Activated T-helper 1 cell treated with anti-CD3 and anti-CD28 coated beads, Interleukin-12 subunit alpha, Interleukin-12 subunit beta, Interleukin-2, Interleukin-4 antibody, amounts not matched to agents 30 ng/mL and 10 ng/mL and 1 ng/mL, durations not matched to agents 14 hours and 24 hours and 36 hours (primary cell): ENCODE results near the gene TLX2. TPM values are rescaled to one million over a fixed set of nuclear protein-coding genes. Genes with fewer than 3 reads are reported as not detected.
A peak's percentile ranks its signal among the peaks of the same experiment; 100 is the strongest.
"Not testable (repeated sequence)": the region's sequence is repeated elsewhere in the genome, so short reads cannot be mapped to it uniquely, and the experiment has no call there.

Experiments
- DNase-seq: peaks from one replicate; pipeline ENCODE4 v3.0.0; 2021; ENCODE audit warnings: low spot score
- H3K27ac Mint-ChIP-seq: one replicate; pipeline ENCODE4 v1.8.0; 2021; ENCODE audit warnings: mild to moderate bottlenecking, mixed read lengths
- H3K27me3 Mint-ChIP-seq: one replicate; pipeline ENCODE4 v1.8.0; 2022; ENCODE audit warnings: mild to moderate bottlenecking, moderate library complexity, mixed read lengths; ENCODE audit not compliant: insufficient read depth
- H3K36me3 Mint-ChIP-seq: one replicate; pipeline ENCODE4 v1.8.0; 2021; ENCODE audit warnings: low read depth, mixed read lengths
- H3K4me1 Mint-ChIP-seq: one replicate; pipeline ENCODE4 v1.8.0; 2021; ENCODE audit warnings: low read depth, mixed read lengths
- H3K4me3 Mint-ChIP-seq: one replicate; pipeline ENCODE4 v1.8.0; 2021; ENCODE audit warnings: mild to moderate bottlenecking, moderate library complexity, mixed read lengths
- H3K9me3 Mint-ChIP-seq: one replicate; pipeline ENCODE4 v1.8.0; 2021; ENCODE audit warnings: mixed read lengths
- intact Hi-C: fragments of 100-400 bp; cut with micrococcal nuclease; formaldehyde crosslinking; loops from one replicate; pipeline ENCODE4 v1.15.1; 2024
- total RNA-seq: library from RNA; stranded (reverse); gene quantifications from 2 replicates; pipeline ENCODE4 v1.2.3, GENCODE V29; 2022

The TLX2 gene
- total RNA-seq = 1.2 and 1.5 TPM in 2 replicates

DNA sequence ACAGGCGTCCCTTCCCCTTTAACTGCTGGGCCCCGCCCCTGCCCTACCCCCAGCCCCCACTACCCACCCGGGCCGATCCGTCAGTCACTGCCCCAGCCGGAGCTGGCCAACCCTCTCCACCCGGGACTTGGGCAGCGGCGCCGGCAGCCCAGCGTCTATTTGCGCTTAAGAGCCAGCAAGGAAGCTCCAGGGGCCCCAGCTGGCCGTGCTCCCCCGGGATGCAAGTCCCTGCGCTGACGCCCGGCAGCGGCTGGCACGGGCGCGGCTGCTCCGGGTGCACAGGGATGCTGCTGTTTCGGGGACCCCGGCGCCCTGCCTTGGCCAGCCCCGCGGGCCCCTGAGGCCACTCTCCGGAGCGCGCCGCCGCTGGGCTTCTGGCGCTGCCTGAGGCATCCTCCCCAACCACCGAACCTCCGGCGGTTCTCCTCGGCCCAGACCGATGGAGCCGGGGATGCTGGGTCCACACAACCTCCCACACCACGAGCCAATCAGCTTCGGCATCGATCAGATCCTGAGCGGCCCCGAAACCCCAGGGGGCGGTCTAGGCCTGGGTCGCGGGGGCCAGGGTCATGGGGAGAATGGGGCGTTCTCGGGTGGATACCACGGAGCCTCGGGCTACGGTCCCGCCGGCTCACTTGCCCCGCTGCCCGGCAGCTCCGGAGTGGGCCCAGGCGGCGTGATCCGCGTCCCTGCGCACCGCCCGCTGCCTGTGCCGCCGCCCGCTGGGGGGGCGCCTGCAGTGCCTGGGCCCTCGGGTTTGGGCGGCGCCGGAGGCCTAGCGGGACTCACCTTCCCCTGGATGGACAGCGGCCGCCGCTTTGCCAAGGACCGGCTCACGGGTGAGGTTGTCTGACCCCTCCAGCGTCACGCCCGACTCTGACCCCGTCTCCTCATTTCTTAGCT, at the start of gene TLX2:
Gene TLX2 (plus strand): TSS at position 83 of the 903 bp plus-strand sequence. CDS start 357 bp downstream, at position 440.
- no peak for DNase-seq
- Mint-ChIP-seq H3K36me3 (peaks cover 10% of the 10 kb centered on the region), H3K4me3 (peak within 1 kb of the TSS; percentile 77), H3K4me1 (peaks cover 16% of the 10 kb centered on the region), H3K27ac (peak within 1 kb of the TSS; percentile 49), H3K27me3 (peaks cover 63% of the 10 kb centered on the region), H3K9me3 (no peaks in the 10 kb centered on the region)
- intact Hi-C loops = loop anchor here (1.0 kb wide), 1 partner anchor 16 kb away; no protein-coding TSS in a partner anchor

- Mint-ChIP-seq H3K4me1 (peaks cover 26% of the 10 kb centered on the region), H3K36me3 (peaks cover 28% of the 10 kb centered on the region), H3K4me3 (peak overlapping the region; percentile 79), H3K27ac (peak overlapping the region; percentile 83)
- DNase-seq, intact Hi-C loops, H3K9me3 Mint-ChIP-seq, H3K27me3 Mint-ChIP-seq: not testable (repeated sequence)
Observed at GRCh38 chr2:74470742-74471141, 43.5 kb upstream of the TLX2 start.

DNA sequence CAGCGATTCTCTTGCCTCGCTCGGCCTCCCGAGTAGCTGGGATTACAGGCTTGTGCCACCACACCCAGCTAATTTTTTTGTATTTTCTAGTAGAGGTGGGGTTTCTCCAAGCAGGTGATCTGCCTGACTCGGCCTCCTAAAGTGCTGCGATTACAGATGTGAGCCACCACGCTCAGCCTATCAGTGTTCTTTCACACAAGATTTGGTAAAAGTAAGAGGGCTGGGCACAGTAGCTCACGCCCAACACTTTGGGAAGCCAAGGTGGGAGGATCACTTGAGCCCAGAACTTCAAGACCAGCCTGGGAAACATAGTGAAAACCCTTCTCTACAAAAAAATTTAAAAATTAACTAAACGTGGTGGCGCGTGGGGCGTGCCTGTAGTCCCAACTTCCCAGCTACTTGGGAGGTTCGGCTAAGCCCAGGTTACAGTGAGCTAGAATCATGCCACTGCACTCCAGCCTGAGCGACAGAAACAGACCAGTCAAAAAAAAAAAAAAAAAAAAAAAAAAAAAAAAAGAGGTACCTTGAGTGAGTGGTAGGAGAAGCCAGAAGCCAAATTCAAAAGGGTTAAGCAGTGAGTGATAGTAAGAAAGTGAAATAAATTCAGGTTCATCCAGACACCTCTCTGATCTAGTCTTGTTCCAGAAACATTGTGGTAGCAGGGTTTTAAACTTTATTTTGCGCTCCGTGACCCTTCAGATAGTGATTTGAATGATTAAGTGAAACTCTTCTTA, 42.8 kb upstream of the TLX2 start:
- Mint-ChIP-seq H3K9me3 (no peaks in the 10 kb centered on the region), H3K4me1 (peaks cover 21% of the 10 kb centered on the region), H3K27ac (peak overlapping the region; percentile 94), H3K4me3 (peak overlapping the region; percentile 99), H3K36me3 (peaks cover 29% of the 10 kb centered on the region), H3K27me3 (peaks cover 2% of the 10 kb centered on the region)
- intact Hi-C loops = loop anchor here (1.0 kb wide), 5 partner anchors 7 to 58 kb away; partner anchors contain the start of genes AUP1, HTRA2, PCGF1 and TTC31
- DNase-seq = no peak

DNA sequence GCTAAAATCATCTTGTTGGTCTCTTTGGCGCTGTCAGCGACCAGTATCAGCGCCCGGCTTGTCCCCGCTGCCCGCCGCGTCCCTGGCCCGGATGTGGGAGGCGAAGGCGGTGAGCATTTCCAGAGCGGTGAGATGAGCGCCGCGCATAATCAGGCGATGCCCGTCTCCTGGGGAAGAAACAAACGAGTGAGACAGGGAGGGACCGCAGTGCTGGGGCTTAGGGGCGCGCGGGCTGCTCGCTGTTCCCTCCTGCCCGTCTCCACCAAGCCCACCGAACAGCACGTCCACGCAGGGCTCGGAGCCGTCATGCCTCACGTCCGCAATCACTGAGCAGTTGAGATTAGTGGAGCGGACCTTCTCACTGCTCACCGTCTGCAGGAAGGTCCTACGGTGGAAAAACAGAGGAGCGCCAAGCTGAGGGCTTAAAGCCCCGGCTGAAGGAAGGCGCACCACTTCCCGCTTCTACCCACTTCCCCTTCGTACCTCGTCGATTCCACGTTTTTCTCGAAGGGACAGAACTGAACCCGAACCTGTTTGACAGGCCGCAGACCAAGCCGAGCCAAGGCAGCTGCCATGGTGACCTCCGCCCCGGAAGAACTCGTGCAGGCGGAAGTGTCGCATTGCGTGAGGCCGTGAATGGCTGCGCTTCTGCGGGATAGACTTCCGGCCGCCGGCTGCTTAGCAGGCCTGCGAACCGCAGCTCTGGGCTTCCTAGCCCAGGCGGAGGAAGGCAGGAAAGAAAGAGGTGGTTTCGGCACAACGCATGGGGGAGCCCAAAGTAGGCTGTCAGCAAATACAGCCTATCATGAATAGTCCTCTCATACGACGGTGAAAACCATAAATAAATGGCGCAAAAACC, 41.9 kb upstream of the TLX2 start, which contains the start of gene MRPL53:
Gene MRPL53 (minus strand): TSS at position 595 of the 859 bp plus-strand sequence. CDS start 20 bp downstream, at position 575.
- peaks cover 30% of the 10 kb centered on the region for H3K36me3 Mint-ChIP-seq
- intact Hi-C loops = loop anchor here (1.0 kb wide), 5 partner anchors 8 to 57 kb away; partner anchors contain the start of genes AUP1, HTRA2, PCGF1 and TTC31
- H3K4me3 Mint-ChIP-seq = peak within 1 kb of the TSS; percentile 99
- DNase-seq = peak; percentile 95
- peak within 1 kb of the TSS; percentile 94 for H3K27ac Mint-ChIP-seq
- H3K27me3 Mint-ChIP-seq = peaks cover 2% of the 10 kb centered on the region
- peaks cover 21% of the 10 kb centered on the region for H3K4me1 Mint-ChIP-seq
- no peaks in the 10 kb centered on the region for H3K9me3 Mint-ChIP-seq

DNA sequence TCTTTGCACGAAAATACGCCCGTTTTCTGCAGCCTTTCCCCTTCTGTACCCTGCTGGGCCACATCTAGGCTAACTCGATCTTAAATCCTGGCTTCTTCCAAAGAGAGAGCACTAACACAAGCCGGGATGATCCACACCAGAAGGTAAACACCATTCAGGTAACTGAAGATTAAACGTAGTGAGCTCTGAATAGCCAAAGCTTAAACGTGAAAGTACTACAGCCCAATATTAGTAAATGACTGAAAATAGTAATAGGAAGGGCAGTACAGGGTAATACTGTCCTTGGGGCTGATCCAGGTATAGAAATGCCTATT, 41.3 kb upstream of the TLX2 start:
- H3K4me3 Mint-ChIP-seq = peak overlapping the region; percentile 99
- H3K27me3 Mint-ChIP-seq = peaks cover 2% of the 10 kb centered on the region
- peaks cover 21% of the 10 kb centered on the region for H3K4me1 Mint-ChIP-seq
- intact Hi-C loops = loop anchor here (1.0 kb wide), 5 partner anchors 9 to 56 kb away; partner anchors contain the start of genes AUP1, HTRA2, PCGF1 and TTC31
- H3K9me3 Mint-ChIP-seq = no peaks in the 10 kb centered on the region
- peak overlapping the region; percentile 94 for H3K27ac Mint-ChIP-seq
- H3K36me3 Mint-ChIP-seq = peaks cover 32% of the 10 kb centered on the region
- DNase-seq = no peak

GRCh38 chr2:74474481-74474880, 39.8 kb upstream of the TLX2 start:
- no peak overlapping the region for H3K4me3 Mint-ChIP-seq
- H3K27me3 Mint-ChIP-seq = peaks cover 2% of the 10 kb centered on the region
- no peak for DNase-seq
- intact Hi-C loops = no loop called here
- H3K27ac Mint-ChIP-seq = no peak overlapping the region
- H3K36me3 Mint-ChIP-seq = peaks cover 35% of the 10 kb centered on the region
- peaks cover 26% of the 10 kb centered on the region for H3K4me1 Mint-ChIP-seq
- no peaks in the 10 kb centered on the region for H3K9me3 Mint-ChIP-seq

DNA sequence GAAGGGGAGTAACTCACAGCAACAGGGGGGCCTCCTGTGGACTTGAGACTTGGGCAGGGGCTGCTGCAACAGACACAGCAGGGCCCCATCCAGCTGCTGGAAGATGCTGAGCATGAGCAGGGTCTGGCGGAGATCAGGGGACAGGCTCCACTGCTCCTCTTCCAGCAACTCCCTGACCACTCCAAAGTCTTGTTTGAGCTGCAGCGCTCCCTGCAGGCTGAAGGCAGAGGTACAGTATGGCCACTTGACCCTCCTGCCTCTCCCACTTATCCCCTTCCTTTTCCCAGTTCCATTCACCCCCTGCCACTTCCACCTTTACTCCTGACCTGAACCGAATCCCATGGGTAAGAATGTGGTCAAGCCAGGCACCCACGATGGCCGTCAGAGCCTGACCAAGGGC, 39.4 kb upstream of the TLX2 start:
- Mint-ChIP-seq H3K4me3 (no peak overlapping the region), H3K27me3 (peaks cover 2% of the 10 kb centered on the region), H3K36me3 (peaks cover 37% of the 10 kb centered on the region), H3K27ac (no peak overlapping the region), H3K9me3 (no peaks in the 10 kb centered on the region), H3K4me1 (peaks cover 26% of the 10 kb centered on the region)
- DNase-seq = no peak
- intact Hi-C loops = no loop called here

DNA sequence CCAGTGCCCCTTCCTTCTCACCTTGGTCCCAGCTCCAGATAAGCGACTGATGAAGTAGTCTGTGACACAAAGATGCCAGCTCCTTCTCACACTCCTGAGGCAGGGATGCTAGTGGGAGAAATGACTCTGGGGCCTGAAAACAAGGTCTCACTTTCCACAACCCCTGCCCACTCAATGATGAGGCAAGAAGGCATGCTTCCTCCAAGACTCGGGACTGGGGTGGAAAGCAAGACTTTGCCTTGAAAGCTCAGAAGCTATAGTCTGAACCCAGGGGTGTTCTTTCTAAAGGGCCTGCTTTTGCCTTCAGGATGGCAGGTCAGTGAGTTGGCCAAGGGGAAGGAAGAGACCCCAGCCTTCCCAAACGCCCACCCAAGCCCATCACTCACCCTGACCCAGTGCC, 32.8 kb upstream of the TLX2 start:
- Mint-ChIP-seq H3K9me3 (no peaks in the 10 kb centered on the region), H3K27ac (peak overlapping the region; percentile 34), H3K4me3 (peak overlapping the region; percentile 99), H3K36me3 (peaks cover 28% of the 10 kb centered on the region), H3K27me3 (no peaks in the 10 kb centered on the region), H3K4me1 (peaks cover 35% of the 10 kb centered on the region)
- DNase-seq = no peak
- intact Hi-C loops = no loop called here

- Mint-ChIP-seq H3K36me3 (peaks cover 31% of the 10 kb centered on the region), H3K4me3 (peak overlapping the region; percentile 99), H3K27me3 (no peaks in the 10 kb centered on the region), H3K9me3 (no peaks in the 10 kb centered on the region), H3K4me1 (peaks cover 35% of the 10 kb centered on the region), H3K27ac (peak overlapping the region; percentile 99)
- peak; percentile 58 for DNase-seq
- intact Hi-C loops = no loop called here
Observed at GRCh38 chr2:74481961-74482800, 32.1 kb upstream of the TLX2 start.

GRCh38 chr2:74482801-74483674, 31.2 kb upstream of the TLX2 start, which contains the start of the genes CCDC142 and TTC31:
CCDC142 (minus strand) TSS chr2:74482998; CDS start chr2:74482837, 161 bp downstream.
TTC31 (plus strand) TSS chr2:74483081; CDS start chr2:74483096, 15 bp downstream.
- Mint-ChIP-seq H3K4me1 (peaks cover 35% of the 10 kb centered on the region), H3K36me3 (peaks cover 28% of the 10 kb centered on the region), H3K27ac (peak within 1 kb of the TSS; percentile 99), H3K4me3 (peak within 1 kb of the TSS; percentile 99), H3K9me3 (no peaks in the 10 kb centered on the region), H3K27me3 (no peaks in the 10 kb centered on the region)
- peak; percentile 89 for DNase-seq
- intact Hi-C loops = loop anchor here (1.0 kb wide), 12 partner anchors 11 to 746 kb away; partner anchors contain the start of genes AUP1, C2orf81, DOK1 and HTRA2
